GM12872 (cell line): ENCODE data around the gene RPL21.

Experiments
- CTCF ChIP-seq: IDR thresholded peaks from 3 replicates; pipeline ENCODE4 v1.5.1; 2011; ENCODE audit warnings: low read depth, mild to moderate bottlenecking, low read length, moderate library complexity; ENCODE audit not compliant: insufficient read depth

The RPL21 gene

DNA sequence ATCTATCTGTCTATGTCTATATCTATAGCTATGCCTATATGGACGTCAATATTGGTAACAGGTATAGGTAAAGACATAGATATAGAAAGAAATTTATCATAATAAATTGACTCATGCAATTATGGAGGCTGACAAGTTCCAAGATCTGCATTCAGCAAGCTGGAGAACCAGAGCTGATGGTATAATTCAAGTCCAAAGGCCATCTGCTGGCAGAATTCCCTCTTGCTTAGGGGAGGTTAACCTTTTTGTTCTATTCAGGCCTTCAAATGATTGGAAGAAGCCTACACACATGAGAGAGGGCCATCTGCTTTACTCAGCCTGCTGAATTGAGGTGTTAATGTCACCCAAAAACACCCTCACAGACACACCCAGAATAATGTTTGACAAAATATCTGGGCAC, 30.1 kb downstream of the RPL21 start:
- TF ChIP-seq CTCF: no peak

DNA sequence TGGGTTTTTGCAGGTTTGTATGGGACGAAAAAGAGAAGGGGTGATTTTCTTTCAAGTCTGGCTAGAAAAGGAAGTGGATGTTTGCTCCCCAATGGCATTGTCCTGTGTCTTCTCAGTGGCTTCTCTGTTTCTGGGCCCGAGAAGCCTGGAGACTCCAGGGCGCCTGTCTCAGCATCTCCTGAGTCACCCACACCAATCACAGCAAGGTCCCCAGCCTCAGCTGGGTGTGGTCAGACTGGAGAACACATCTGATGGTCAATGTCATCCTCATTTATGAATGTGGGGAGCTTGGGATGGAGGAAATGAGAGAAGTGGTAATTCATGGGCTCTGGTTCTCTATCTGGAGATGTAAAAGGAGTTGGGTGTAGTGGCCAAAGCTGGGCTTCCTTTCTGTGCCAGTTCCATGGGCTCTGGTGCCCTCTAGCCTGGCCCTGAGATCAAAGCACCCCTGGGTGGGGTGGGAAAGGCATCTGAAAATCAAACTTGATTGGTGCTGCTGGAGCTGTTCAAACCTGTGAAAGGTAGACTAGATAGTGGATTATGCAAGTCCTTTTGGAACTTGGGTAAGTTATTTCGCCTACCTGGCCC, 32.6 kb downstream of the RPL21 start:
- TF ChIP-seq CTCF: peak; percentile 66

DNA sequence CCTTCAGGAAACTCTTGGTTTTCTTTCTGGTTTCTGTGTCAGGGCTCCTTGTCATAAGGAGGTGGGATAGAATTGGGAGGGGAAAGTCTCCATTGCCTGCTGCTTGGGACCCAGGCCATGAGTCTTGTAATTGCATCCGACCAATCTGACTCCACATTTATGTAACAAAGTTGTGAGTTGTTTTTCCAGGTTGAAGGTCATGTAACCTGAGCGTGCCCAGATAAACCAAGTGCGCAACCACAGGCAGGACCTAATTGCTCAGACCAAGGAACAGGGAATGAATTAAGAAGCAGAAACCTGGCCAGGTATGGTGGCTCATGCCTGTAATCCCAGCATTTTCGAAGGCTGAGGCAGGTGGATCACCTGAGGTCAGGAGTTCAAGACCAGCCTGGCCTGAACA, 37.0 kb downstream of the RPL21 start:
- no peak for TF ChIP-seq CTCF

GRCh38 chr13:27289011-27289665, 37.8 kb downstream of the RPL21 start:
- TF ChIP-seq CTCF: no peak

- no peak for TF ChIP-seq CTCF
These were observed 39.4 kb downstream of the RPL21 start for GRCh38 chr13:27290715-27291114.

- TF ChIP-seq CTCF: no peak
These were observed 41.8 kb downstream of the RPL21 start for GRCh38 chr13:27293076-27293691.

GRCh38 chr13:27293873-27294515, 42.6 kb downstream of the RPL21 start:
- TF ChIP-seq CTCF: no peak
